ENCODE data around the gene AKR1C3.

DNA sequence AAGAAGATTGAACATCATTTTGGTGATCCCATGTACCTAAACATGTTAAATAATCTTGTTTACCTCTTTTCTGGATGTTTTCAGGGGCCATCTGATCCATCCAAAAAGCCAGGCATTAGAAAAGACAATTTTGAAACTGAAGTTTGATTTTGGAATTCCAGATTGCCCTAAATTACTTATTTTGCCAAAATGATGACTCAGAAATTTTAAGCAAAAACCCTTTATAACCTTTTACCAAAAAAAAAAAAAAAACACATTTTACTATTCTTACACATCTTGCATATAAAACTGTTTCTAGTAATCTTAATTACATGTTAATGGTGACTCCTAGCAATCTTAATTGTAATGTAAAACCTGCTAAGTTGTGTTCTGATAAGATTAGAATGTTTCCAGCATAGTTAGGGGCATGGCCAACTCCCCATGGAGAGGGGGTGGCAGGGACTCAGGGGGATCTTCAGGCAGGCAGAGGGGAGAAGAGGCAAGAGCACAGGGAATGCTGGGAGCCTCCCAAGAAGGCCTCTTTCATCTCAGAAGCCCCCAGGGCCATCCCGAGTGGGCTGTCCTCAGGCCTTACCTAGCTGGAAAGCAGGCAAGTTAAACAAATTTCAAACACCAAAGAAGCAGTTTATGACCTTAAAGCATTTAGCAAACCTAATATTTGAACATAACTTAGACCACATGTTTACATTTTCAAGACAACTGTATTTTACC is 25.8 kb upstream of the AKR1C3 start:
- TF ChIP-seq, protein P1, sequence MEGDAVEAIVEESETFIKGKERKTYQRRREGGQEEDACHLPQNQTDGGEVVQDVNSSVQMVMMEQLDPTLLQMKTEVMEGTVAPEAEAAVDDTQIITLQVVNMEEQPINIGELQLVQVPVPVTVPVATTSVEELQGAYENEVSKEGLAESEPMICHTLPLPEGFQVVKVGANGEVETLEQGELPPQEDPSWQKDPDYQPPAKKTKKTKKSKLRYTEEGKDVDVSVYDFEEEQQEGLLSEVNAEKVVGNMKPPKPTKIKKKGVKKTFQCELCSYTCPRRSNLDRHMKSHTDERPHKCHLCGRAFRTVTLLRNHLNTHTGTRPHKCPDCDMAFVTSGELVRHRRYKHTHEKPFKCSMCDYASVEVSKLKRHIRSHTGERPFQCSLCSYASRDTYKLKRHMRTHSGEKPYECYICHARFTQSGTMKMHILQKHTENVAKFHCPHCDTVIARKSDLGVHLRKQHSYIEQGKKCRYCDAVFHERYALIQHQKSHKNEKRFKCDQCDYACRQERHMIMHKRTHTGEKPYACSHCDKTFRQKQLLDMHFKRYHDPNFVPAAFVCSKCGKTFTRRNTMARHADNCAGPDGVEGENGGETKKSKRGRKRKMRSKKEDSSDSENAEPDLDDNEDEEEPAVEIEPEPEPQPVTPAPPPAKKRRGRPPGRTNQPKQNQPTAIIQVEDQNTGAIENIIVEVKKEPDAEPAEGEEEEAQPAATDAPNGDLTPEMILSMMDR (IDR thresholded peaks at IDR 0.05) = no peak
- TF ChIP-seq POLR2A (IDR thresholded peaks at IDR 0.05) = no peak
